ENCODE results near the gene FERMT3.

DNA sequence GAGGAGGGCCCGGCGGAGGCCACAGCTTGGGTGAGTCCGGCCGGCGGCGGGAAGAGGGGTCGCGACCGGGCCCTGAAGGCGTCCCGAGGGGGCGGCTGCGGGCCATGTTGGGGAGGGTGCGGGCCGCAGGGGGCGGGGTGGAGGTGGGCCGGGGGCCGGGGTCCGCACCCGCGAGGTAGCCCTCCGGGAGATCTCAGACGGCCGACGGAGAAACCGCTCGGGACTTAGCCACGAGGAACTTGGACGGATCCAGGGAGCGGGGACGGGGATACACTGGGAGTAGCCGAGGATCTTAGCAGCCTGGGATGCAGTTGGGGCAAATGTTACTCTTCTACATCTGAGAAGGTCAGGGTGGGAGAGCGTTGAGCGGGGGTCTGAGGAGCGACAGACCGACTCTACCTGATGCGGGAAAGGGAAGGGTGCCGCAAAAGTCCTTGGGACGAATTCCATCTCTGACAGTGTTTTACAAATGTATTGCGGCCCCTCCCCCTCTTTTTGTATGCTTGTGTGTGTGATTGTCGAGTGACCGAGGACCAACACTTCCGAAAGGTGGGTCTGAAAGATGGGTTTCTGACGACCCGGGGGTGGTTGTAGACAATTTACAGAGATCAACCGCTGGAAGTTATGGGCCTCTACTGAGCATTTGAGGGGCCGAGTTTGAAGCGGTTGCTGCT lies 19.9 kb upstream of the FERMT3 start:
- no peak for TF ChIP-seq CTCF (IDR thresholded peaks at IDR 0.05 in 4 of 5, conservative IDR thresholded peaks at IDR 0.05 in 1 of 5)
- TF ChIP-seq POLR2A (IDR thresholded peaks at IDR 0.05), result no peak

Measured in gastrocnemius medialis (tissue), 4 donors.